Stimulated activated CD4-positive, alpha-beta T cell treated with anti-CD3 and anti-CD28 coated beads, Interleukin-1b, Interleukin-23, amount 100 ng/mL, for 24 hours (primary cell): Measurements from ENCODE around the gene TANK.
"Not testable (repeated sequence)": the region's sequence is repeated elsewhere in the genome, so short reads cannot be mapped to it uniquely, and the experiment has no call there.

Source experiments
- DNase-seq, 4 experiments: peaks; one replicate each; pipeline ENCODE4 v3.0.0-alpha.2; 2020; ENCODE audit warnings: low read depth in 4 of 4, low spot score in 1 of 4

TANK gene

GRCh38 chr2:161160226-161161073 is at the start of gene TANK:
TANK (plus strand) TSS chr2:161160428; CDS start chr2:161179663, 19,235 bp downstream.
- DNase-seq = peak; percentile 63 to 84 (median 74)

- DNase-seq = no peak
Measured at GRCh38 chr2:161111531-161111930, 48.7 kb upstream of the TANK start.

GRCh38 chr2:161112908-161113307 is 47.3 kb upstream of the TANK start:
- DNase-seq = no peak

- DNase-seq = no peak
Measured at GRCh38 chr2:161113693-161114575, 46.3 kb upstream of the TANK start.

- DNase-seq = no peak
Measured at GRCh38 chr2:161115205-161115604, 45.0 kb upstream of the TANK start.

GRCh38 chr2:161115605-161116380 is 44.4 kb upstream of the TANK start:
- DNase-seq = no peak

- no peak for DNase-seq
Measured at GRCh38 chr2:161116509-161116908, 43.7 kb upstream of the TANK start.

- no peak for DNase-seq
Measured at GRCh38 chr2:161117506-161117905, 42.7 kb upstream of the TANK start.

GRCh38 chr2:161118722-161119121 is 41.5 kb upstream of the TANK start:
- DNase-seq = no peak

- DNase-seq = no peak
Measured at GRCh38 chr2:161119483-161119882, 40.7 kb upstream of the TANK start.

- no peak for DNase-seq
Measured at GRCh38 chr2:161120775-161121174, 39.5 kb upstream of the TANK start.

GRCh38 chr2:161121622-161122021 is 38.6 kb upstream of the TANK start:
- no peak for DNase-seq

- no peak for DNase-seq
Measured at GRCh38 chr2:161122772-161123530, 37.3 kb upstream of the TANK start.

GRCh38 chr2:161123531-161124030 is 36.6 kb upstream of the TANK start:
- no peak for DNase-seq

- no peak for DNase-seq
Measured at GRCh38 chr2:161124201-161124600, 36.0 kb upstream of the TANK start.

- DNase-seq = no peak
Measured at GRCh38 chr2:161128885-161129284, 31.3 kb upstream of the TANK start.

GRCh38 chr2:161130354-161130753 is 29.9 kb upstream of the TANK start:
- DNase-seq = no peak

- no peak for DNase-seq
Measured at GRCh38 chr2:161131074-161131680, 29.1 kb upstream of the TANK start.

GRCh38 chr2:161131804-161132203 is 28.4 kb upstream of the TANK start:
- no peak for DNase-seq

GRCh38 chr2:161132384-161132783 is 27.8 kb upstream of the TANK start:
- DNase-seq = not testable (repeated sequence)
